GM18519 (cell line): Measurements from ENCODE around the gene ACLY.
"Not testable (repeated sequence)": the region's sequence is repeated elsewhere in the genome, so short reads cannot be mapped to it uniquely, and the experiment has no call there.

ENCODE experiments used
- ATAC-seq: cut with Tn5 transposase; IDR thresholded peaks from one replicate; pipeline ENCODE4 v1.9.1; 2021; ENCODE audit warnings: mild to moderate bottlenecking, moderate library complexity; ENCODE audit not compliant: unreplicated experiment, low FRiP score

ACLY gene

GRCh38 chr17:41882756-41883155, 36.0 kb downstream of the ACLY start:
- no peak for ATAC-seq

GRCh38 chr17:41880130-41880529, 38.6 kb downstream of the ACLY start:
- ATAC-seq = no peak

- ATAC-seq = not testable (repeated sequence)
Observed at GRCh38 chr17:41874293-41874670, 44.5 kb downstream of the ACLY start.

GRCh38 chr17:41873559-41874292, 45.0 kb downstream of the ACLY start:
- ATAC-seq = no peak

- no peak for ATAC-seq
Observed at GRCh38 chr17:41871789-41872188, 47.0 kb downstream of the ACLY start.

GRCh38 chr17:41870627-41871026, 48.1 kb downstream of the ACLY start:
- no peak for ATAC-seq

GRCh38 chr17:41870097-41870496, 48.7 kb downstream of the ACLY start:
- ATAC-seq = no peak

- no peak for ATAC-seq
Observed at GRCh38 chr17:41869426-41869825, 49.3 kb downstream of the ACLY start.

GRCh38 chr17:41868568-41868967, 50.2 kb downstream of the ACLY start:
- ATAC-seq = no peak

GRCh38 chr17:41865596-41865893, 53.2 kb downstream of the ACLY start:
- ATAC-seq = no peak

- ATAC-seq = peak; percentile 62
Observed at GRCh38 chr17:41864836-41865595, 53.7 kb downstream of the ACLY start, which contains the start of gene KLHL11. Gene KLHL11 (minus strand): TSS chr17:41865423. CDS start chr17:41865370, 53 bp downstream.

GRCh38 chr17:41864498-41864835, 54.3 kb downstream of the ACLY start:
- no peak for ATAC-seq

- no peak for ATAC-seq
Observed at GRCh38 chr17:41863074-41863848, 55.5 kb downstream of the ACLY start.

- ATAC-seq = no peak
Observed at GRCh38 chr17:41860254-41860931, 58.4 kb downstream of the ACLY start.

- not testable (repeated sequence) for ATAC-seq
Observed at GRCh38 chr17:41851382-41851781, 67.4 kb downstream of the ACLY start.

GRCh38 chr17:41849251-41849990, 69.3 kb downstream of the ACLY start:
- no peak for ATAC-seq

- no peak for ATAC-seq
Observed at GRCh38 chr17:41848788-41849187, 70.0 kb downstream of the ACLY start.

- ATAC-seq = no peak
Observed at GRCh38 chr17:41844971-41845370, 73.8 kb downstream of the ACLY start.

- not testable (repeated sequence) for ATAC-seq
Observed at GRCh38 chr17:41840781-41841180, 78.0 kb downstream of the ACLY start.

- ATAC-seq = not testable (repeated sequence)
Observed at GRCh38 chr17:41839448-41839847, 79.3 kb downstream of the ACLY start.
